A549 (cell line): ENCODE data around the gene ELF4. TPM values are rescaled to one million over a fixed set of nuclear protein-coding genes. Genes with fewer than 3 reads are reported as not detected.

ENCODE experiments used
- ATAC-seq, 2 experiments: fragments of 200-7000 bp in 1 of 2; fragments of >200 bp in 1 of 2; cut with Nextera tagmentation in 1 of 2; cut with Tn5 transposase in 1 of 2; 3 replicates each; pipeline versions ENCODE4 v1.8.0 to v1.9.1; 2018 to 2020; ENCODE audit warnings: mild to moderate bottlenecking in 1 of 2, moderate library complexity in 1 of 2
- CTCF ChIA-PET: fragments of 300-600 bp; sonication (Branson Sonifier 250); formaldehyde crosslinking; extraction: SDS; loops from one replicate; lab custom pipeline; 2021; ENCODE audit warnings: antibody characterized with exemption, inconsistent platforms; lab: Yijun Ruan, JAX
- POLR2A ChIA-PET: fragments of 350-600 bp; formaldehyde crosslinking; extraction: SDS; loops from one replicate; lab custom pipeline; 2021; ENCODE audit warnings: antibody characterized with exemption, inconsistent platforms; lab: Yijun Ruan, JAX
- DNase-seq, 2 experiments: peaks; one replicate each; pipeline versions ENCODE4 v3.0.0 to v3.0.0-alpha.2; 2011 to 2016; ENCODE audit warnings: low read depth in 1 of 2, low spot score in 1 of 2
- FAIRE-seq: peaks from 2 replicates; lab custom pipeline; 2011; peaks lifted over from hg19 to GRCh38; lab: Jason Lieb, UNC
- H3K27ac ChIP-seq, 2 experiments: fragments of >200 bp; sonication (Bioruptor Twin); formaldehyde crosslinking; 3 replicates each; pipeline ENCODE4 v1.5.1; 2016 to 2017
- H3K4me1 ChIP-seq: fragments of >200 bp; sonication (Bioruptor Twin); formaldehyde crosslinking; 3 replicates; pipeline ENCODE4 v1.6.1; 2016
- H3K4me2 ChIP-seq: fragments of >200 bp; sonication (Bioruptor Twin); formaldehyde crosslinking; 3 replicates; pipeline ENCODE4 v1.6.1; 2016
- H3K4me3 ChIP-seq: fragments of >200 bp; sonication (Bioruptor Twin); formaldehyde crosslinking; 3 replicates; pipeline ENCODE4 v1.5.1; 2016
- H3K9me3 ChIP-seq: fragments of >200 bp; sonication (Bioruptor Twin); formaldehyde crosslinking; 3 replicates; pipeline ENCODE4 v1.6.1; 2016
- CBX8 ChIP-seq: fragments of 200-600 bp; sonication (generic); IDR thresholded peaks from 2 replicates; pipeline ENCODE4 v1.6.1; 2016
- CTCF ChIP-seq: fragments of >200 bp; sonication (Bioruptor Twin); formaldehyde crosslinking; IDR thresholded peaks from 3 replicates; pipeline ENCODE4 v1.5.1; 2016
- EHMT2 ChIP-seq: fragments of 200-600 bp; sonication (generic); IDR thresholded peaks from 2 replicates; pipeline ENCODE4 v1.6.1; 2016; ENCODE audit warnings: antibody characterized with exemption, low read depth, mild to moderate bottlenecking, moderate library complexity
- EP300 ChIP-seq, 2 experiments: fragments of >200 bp; sonication (Bioruptor Twin); formaldehyde crosslinking; IDR thresholded peaks; 2 replicates in 1 of 2; 3 replicates in 1 of 2; pipeline ENCODE4 v1.6.1; 2016 to 2017
- ESRRA ChIP-seq: fragments of 150-350 bp; IDR thresholded peaks from 2 replicates; pipeline ENCODE4 v1.6.1; 2014; ENCODE audit warnings: mild to moderate bottlenecking, low read length, borderline replicate concordance
- FOSB ChIP-seq: fragments of 250-450 bp; sonication (Bioruptor Pico); IDR thresholded peaks from 2 replicates; pipeline ENCODE4 v1.5.0; 2020; ENCODE audit warnings: mild to moderate bottlenecking, moderate library complexity
- FOSL2 ChIP-seq, 2 experiments: fragments of 450-650 bp in 1 of 2; fragments of >200 bp in 1 of 2; sonication (Bioruptor Twin) in 1 of 2; formaldehyde crosslinking; IDR thresholded peaks; 2 replicates each; pipeline versions ENCODE4 v1.5.0 to v1.6.1; 2016 to 2020; ENCODE audit warnings: mild to moderate bottlenecking in 1 of 2, moderate library complexity in 1 of 2
- FOXS1 ChIP-seq: fragments of 250-450 bp; sonication (Bioruptor Pico); IDR thresholded peaks from 2 replicates; pipeline ENCODE4 v1.5.0; 2020; ENCODE audit warnings: mild to moderate bottlenecking, moderate library complexity
- GATA3 ChIP-seq: IDR thresholded peaks from 2 replicates; pipeline ENCODE4 v1.6.1; 2012; ENCODE audit warnings: borderline replicate concordance
- HES2 ChIP-seq: fragments of >200 bp; sonication (Bioruptor Twin); formaldehyde crosslinking; IDR thresholded peaks from 2 replicates; pipeline ENCODE4 v1.6.1; 2016
- HOXB13 ChIP-seq: fragments of 250-450 bp; sonication (Bioruptor Pico); IDR thresholded peaks from 2 replicates; pipeline ENCODE4 v1.5.0; 2020; ENCODE audit warnings: low read depth, mild to moderate bottlenecking, moderate library complexity
- JUN ChIP-seq, 2 experiments: fragments of >200 bp; sonication (Bioruptor Twin); formaldehyde crosslinking; IDR thresholded peaks; 2 replicates in 1 of 2; 3 replicates in 1 of 2; pipeline ENCODE4 v1.6.1; 2016 to 2017
- JUNB ChIP-seq: fragments of >200 bp; sonication (Bioruptor Twin); formaldehyde crosslinking; IDR thresholded peaks from 2 replicates; pipeline ENCODE4 v1.6.1; 2016
- MAFK ChIP-seq: fragments of 450-650 bp; IDR thresholded peaks from 2 replicates; pipeline ENCODE4 v1.6.1; 2014; ENCODE audit not compliant: partially characterized antibody
- MAX ChIP-seq: IDR thresholded peaks from 2 replicates; pipeline ENCODE4 v1.6.1; 2012
- NR3C1 ChIP-seq: fragments of >200 bp; sonication (Bioruptor Twin); formaldehyde crosslinking; IDR thresholded peaks from 3 replicates; pipeline ENCODE4 v1.6.1; 2017
- PHF8 ChIP-seq: fragments of 200-600 bp; sonication (generic); IDR thresholded peaks from 2 replicates; pipeline ENCODE4 v1.6.1; 2016; ENCODE audit warnings: low read depth, mild to moderate bottlenecking, antibody characterized with exemption, moderate library complexity, borderline replicate concordance
- POLR2A ChIP-seq: IDR thresholded peaks from 2 replicates; pipeline ENCODE4 v1.6.1; 2012; ENCODE audit warnings: mild to moderate bottlenecking, low read length
- RAD21 ChIP-seq, 2 experiments: fragments of >200 bp in 1 of 2; sonication (Bioruptor Twin) in 1 of 2; formaldehyde crosslinking in 1 of 2; IDR thresholded peaks in 1 of 2; conservative IDR thresholded peaks in 1 of 2; 2 replicates in 1 of 2; 3 replicates in 1 of 2; pipeline ENCODE4 v1.6.1; 2012 to 2018; ENCODE audit warnings: inconsistent platforms in 1 of 2
- RARB ChIP-seq: fragments of 250-450 bp; sonication (Bioruptor Pico); IDR thresholded peaks from 2 replicates; pipeline ENCODE4 v1.8.0; 2021; ENCODE audit warnings: mild to moderate bottlenecking, moderate library complexity
- RCOR1 ChIP-seq: fragments of 150-350 bp; IDR thresholded peaks from 2 replicates; pipeline ENCODE4 v1.6.1; 2014; ENCODE audit warnings: antibody characterized with exemption, low read length, low read depth
- RNF2 ChIP-seq: fragments of 200-600 bp; sonication (generic); IDR thresholded peaks from 2 replicates; pipeline ENCODE4 v1.6.1; 2016; ENCODE audit warnings: low read depth, mild to moderate bottlenecking, antibody characterized with exemption, moderate library complexity, borderline replicate concordance
- SMC3 ChIP-seq: fragments of >200 bp; sonication (Bioruptor Twin); formaldehyde crosslinking; IDR thresholded peaks from 3 replicates; pipeline ENCODE4 v1.6.1; 2018; ENCODE audit warnings: inconsistent platforms
- ZSCAN20 ChIP-seq: fragments of 250-450 bp; sonication (Bioruptor Pico); IDR thresholded peaks from 2 replicates; pipeline ENCODE4 v1.8.0; 2022; ENCODE audit warnings: mild to moderate bottlenecking, moderate library complexity
- WGBS: methylation state at CpG from one replicate; pipeline ENCODE4 v1.1.6; 2017; ENCODE audit errors: missing lambda C conversion rate; 5-methylcytosine and 5-hydroxymethylcytosine counted together
- polyA plus RNA-seq, 4 experiments: library from polyadenylated mRNA; depleted of rRNA in 3 of 4; stranded (reverse); fragments of >200 nt; fragmentation: RNase III in 1 of 4; extraction: RNeasy Plus Mini Kit Qiagen cat#74134 plus additional on column Dnase treatment in 1 of 4; gene quantifications; 2 replicates in 3 of 4; 3 replicates in 1 of 4; pipeline ENCODE4 v1.2.3, GENCODE V29; 2011 to 2017
- TF ChIP-seq, protein P1 (sequence below): fragments of >200 bp; sonication (Bioruptor Twin); formaldehyde crosslinking; IDR thresholded peaks from 3 replicates; pipeline ENCODE4 v1.6.1; 2016
- TF ChIP-seq, protein P2 (sequence below): IDR thresholded peaks from 2 replicates; pipeline ENCODE4 v1.6.1; 2012; ENCODE audit warnings: low read depth, borderline replicate concordance
- TF ChIP-seq, protein P3 (sequence below): fragments of 250-450 bp; sonication (Bioruptor Pico); IDR thresholded peaks from 2 replicates; pipeline ENCODE4 v1.5.0; 2020; ENCODE audit warnings: low read depth, mild to moderate bottlenecking, moderate library complexity

Gene ELF4
- polyA plus RNA-seq, 2 of the 4 experiments (the other 2 are of a cell fraction): 16.0 to 18.0 TPM

GRCh38 chrX:130120746-130121504, 10.6 kb upstream of the ELF4 start:
- ChIA-PET POLR2A (interaction anchor here (0.7 to 1.4 kb wide), 4 partner anchors 10 to 221 kb away, joined by 3 to 8 read pairs (median 3); no protein-coding TSS in a partner anchor), CTCF (interaction anchor here (0.7 to 8.4 kb wide), 32 partner anchors 8 to 831 kb away, joined by 3 to 91 read pairs (median 4); no protein-coding TSS in a partner anchor)
- H3K4me3 ChIP-seq: peak overlapping the region; percentile 46
- H3K4me2 ChIP-seq: peak overlapping the region; percentile 76
- ATAC-seq (peak; percentile 91 to 92), DNase-seq (peak; percentile 73 to 84), FAIRE-seq (no peak)
- H3K9me3 ChIP-seq: no peaks in the 10 kb centered on the region
- TF ChIP-seq FOSL2 (IDR thresholded peaks at IDR 0.05): no peak
- peak; percentile 18 for TF ChIP-seq FOSL2 (CRISPR knock-in tag; IDR thresholded peaks at IDR 0.05)
- TF ChIP-seq CBX8: no peak
- peak; percentile 33; the same call in 1 of the 2 replicates for TF ChIP-seq HOXB13 (CRISPR knock-in tag)
- no peak for TF ChIP-seq RARB (CRISPR knock-in tag)
- no peak for TF ChIP-seq GATA3
- no peak for TF ChIP-seq JUNB
- TF ChIP-seq ZSCAN20 (CRISPR knock-in tag): no peak
- peak; percentile 98 for TF ChIP-seq MAFK
- TF ChIP-seq JUN (IDR thresholded peaks at IDR 0.05): peak in 1 of 2 experiments; percentile 32; a peak in 1 of 5 replicates
- TF ChIP-seq RNF2: no peak
- peak; percentile 38 to 58; a peak in 4 of 5 replicates for TF ChIP-seq RAD21 (conservative IDR thresholded peaks at IDR 0.05 in 1 of 2, IDR thresholded peaks at IDR 0.05 in 1 of 2)
- TF ChIP-seq ESRRA: no peak
- TF ChIP-seq, protein P1, sequence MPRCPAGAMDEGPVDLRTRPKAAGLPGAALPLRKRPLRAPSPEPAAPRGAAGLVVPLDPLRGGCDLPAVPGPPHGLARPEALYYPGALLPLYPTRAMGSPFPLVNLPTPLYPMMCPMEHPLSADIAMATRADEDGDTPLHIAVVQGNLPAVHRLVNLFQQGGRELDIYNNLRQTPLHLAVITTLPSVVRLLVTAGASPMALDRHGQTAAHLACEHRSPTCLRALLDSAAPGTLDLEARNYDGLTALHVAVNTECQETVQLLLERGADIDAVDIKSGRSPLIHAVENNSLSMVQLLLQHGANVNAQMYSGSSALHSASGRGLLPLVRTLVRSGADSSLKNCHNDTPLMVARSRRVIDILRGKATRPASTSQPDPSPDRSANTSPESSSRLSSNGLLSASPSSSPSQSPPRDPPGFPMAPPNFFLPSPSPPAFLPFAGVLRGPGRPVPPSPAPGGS: no peak
- TF ChIP-seq RCOR1: no peak
- peak; percentile 64 for TF ChIP-seq SMC3
- TF ChIP-seq, protein P2, sequence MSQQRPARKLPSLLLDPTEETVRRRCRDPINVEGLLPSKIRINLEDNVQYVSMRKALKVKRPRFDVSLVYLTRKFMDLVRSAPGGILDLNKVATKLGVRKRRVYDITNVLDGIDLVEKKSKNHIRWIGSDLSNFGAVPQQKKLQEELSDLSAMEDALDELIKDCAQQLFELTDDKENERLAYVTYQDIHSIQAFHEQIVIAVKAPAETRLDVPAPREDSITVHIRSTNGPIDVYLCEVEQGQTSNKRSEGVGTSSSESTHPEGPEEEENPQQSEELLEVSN: peak; percentile 88
- no peak for TF ChIP-seq HES2
- TF ChIP-seq MAX: peak; percentile 82
- no peak for TF ChIP-seq EHMT2
- TF ChIP-seq FOXS1 (CRISPR knock-in tag): no peak
- no peak for TF ChIP-seq POLR2A
- TF ChIP-seq PHF8: peak; percentile 25; the same call in 1 of the 2 replicates
- TF ChIP-seq NR3C1: no peak
- no peak for TF ChIP-seq EP300 (IDR thresholded peaks at IDR 0.05)
- no peak for TF ChIP-seq FOSB
- TF ChIP-seq CTCF: peak; percentile 70
- TF ChIP-seq, protein P3, sequence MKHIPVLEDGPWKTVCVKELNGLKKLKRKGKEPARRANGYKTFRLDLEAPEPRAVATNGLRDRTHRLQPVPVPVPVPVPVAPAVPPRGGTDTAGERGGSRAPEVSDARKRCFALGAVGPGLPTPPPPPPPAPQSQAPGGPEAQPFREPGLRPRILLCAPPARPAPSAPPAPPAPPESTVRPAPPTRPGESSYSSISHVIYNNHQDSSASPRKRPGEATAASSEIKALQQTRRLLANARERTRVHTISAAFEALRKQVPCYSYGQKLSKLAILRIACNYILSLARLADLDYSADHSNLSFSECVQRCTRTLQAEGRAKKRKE: no peak
- peaks cover 30% of the 10 kb centered on the region for H3K4me1 ChIP-seq
- H3K27ac ChIP-seq: peak overlapping the region; percentile 94 to 100
- 16% methylated on average over 29 of the region's 58 CpGs for WGBS
